GM04504 (cell line): Measurements from ENCODE around the gene COL8A1.
"Not testable (repeated sequence)": the region's sequence is repeated elsewhere in the genome, so short reads cannot be mapped to it uniquely, and the experiment has no call there.

Experiments used
- DNase-seq: peaks from one replicate; pipeline ENCODE4 v3.0.0-alpha.2; 2012; ENCODE audit warnings: low read depth

Gene COL8A1

DNA sequence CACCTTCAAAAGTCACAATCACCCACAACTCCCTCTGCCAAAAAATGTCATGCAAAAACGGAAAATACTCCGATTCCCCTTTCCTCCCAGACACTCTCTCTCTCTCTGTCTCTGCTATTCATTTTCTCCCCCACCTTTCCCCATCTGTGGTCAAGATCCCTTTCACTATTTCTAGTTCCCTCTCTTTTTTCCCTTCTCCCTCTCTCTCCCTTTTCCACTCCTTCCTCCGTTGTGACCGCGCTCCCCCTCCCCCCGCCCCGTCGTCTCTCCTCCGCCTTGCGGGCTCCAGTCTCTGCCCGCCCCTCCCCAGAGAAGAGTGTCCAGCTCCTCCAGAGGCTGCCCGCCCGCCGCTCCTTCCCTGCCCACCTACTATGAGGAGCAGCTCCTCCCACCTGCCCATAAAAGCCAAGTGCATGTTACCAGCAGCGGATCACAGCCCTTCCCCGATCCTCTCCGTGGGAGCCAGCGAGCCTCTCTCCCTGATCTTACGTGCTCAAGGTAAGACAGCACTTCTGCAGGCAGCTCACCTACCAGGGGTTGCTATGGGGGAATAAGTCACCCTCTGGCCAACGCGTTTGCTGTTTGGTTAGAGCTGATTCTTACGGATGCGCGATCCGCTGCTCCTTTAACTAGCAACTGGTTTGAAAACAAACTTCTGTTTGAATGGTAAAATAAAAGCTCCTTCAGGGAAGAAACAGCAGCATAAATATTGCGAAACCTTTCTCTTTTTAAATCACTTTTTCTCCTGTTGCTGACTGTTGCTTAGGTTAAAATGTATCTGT is at the start of gene COL8A1:
TSS of gene COL8A1 (plus strand) at position 428 of the 782 bp plus-strand sequence. CDS start 152,089 bp downstream, outside the sequence.
- peak; percentile 81 for DNase-seq

DNA sequence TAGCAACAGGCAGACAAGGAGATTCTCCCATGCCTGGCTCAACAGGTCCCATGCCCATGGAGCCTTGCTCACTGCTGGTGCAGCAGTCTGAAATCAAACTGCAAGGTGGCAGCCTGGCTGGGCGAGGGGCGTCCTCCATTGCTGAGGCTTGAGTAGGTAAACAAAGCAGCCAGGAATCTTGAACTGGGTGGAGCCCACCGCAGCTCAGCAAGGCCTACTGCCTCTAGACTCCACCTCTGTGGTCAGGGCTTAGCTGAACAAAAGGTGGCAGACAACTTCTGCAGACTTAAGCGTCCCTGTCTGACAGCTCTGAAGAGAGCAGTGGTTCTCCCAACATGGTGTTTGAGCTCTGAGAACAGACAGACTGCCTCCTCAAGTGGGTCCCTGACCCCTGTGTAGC is 49.2 kb upstream of the COL8A1 start:
- DNase-seq = not testable (repeated sequence)

DNA sequence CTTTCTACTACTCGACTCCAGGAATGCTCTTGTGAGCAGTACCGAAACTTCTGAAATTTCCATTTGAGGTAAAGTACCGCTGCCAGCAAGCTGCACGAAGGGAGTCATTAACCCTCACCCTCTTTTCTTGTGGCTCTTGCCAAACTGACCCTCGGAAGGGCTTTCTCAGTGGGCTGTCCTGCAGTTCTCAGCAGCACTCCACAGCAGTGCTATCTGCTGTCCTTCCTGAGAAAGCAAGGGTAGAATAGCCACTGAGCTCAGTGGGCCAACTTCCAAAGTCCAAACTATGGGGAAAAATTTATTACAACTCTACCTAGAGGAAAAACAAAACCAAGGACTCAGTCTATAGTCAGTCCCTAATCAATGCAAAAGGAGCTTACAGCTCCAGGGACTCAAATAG is 38.5 kb upstream of the COL8A1 start:
- DNase-seq = no peak

DNA sequence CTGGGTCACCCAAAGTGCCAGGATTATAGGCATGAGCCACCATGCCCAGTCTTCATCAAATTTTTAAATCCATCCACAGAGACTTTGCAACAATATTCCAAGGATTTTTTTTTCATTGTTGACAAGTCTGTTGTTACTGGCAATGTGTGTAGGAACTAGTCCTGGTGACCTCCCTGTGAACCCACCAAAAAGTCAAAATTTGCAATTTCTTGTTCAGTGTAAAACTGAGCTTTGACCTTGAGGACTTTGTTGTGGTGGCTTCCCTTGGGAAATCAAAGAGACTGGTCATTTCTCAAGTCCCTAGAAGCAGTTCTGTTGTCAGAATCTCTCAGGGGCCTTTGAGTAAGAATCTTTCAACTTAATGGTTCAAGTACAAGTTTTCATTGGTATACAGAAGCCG is 36.9 kb upstream of the COL8A1 start:
- DNase-seq = no peak

DNA sequence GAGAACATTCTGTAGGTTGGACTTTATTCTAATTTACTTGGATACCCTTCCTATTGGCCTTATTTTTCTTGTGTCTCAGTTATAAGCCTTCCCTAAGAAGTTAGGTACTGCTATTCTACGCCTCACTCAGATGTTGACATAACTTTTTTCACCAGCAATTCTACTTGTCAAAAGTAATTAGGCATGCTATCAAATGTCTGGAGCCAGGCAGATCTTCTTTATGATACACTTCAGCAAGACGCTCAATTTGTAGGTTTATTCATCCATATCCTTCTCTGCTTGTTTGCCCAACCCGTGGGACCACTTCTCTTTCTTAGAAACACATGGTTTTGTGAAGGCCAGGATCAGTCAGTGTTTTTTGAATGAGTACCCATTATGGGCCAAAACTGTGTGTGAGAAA is 36.2 kb upstream of the COL8A1 start:
- DNase-seq = no peak

DNA sequence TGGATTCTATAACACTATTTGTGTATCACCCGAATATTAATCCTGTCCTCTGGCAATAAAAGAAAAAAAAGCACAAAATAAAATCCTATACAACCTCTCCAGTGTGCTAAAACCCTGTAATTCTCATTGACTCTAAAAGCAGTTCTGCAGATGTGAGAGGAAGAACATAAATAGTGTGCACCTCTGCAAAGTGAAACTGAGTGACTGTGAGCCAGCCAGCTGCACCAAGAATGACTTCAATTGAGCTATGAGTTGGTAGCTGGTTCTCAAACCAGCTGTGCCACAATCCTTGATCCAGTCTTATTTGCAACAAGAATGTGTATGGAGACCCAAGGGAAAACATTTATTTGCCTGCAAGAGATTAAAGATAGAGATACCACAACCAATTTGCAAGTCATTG is 31.2 kb upstream of the COL8A1 start:
- DNase-seq = no peak

DNA sequence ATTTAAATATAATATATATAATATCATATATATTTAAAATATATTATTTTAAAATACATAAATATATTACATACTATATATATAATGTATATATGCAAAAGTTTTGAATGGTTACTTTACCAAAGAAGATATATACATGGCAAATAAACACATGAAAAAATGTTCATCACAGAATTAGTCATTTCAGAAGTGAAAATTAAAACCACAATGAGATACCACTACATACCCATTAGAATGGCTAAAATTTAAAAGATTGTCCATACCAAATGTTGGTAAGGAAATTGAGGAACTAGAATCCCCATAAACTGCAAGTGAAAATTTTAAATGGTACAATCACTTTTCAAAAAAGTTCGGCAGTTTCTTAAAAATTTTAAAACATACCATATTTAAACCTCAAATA is 23.6 kb upstream of the COL8A1 start:
- DNase-seq = no peak

DNA sequence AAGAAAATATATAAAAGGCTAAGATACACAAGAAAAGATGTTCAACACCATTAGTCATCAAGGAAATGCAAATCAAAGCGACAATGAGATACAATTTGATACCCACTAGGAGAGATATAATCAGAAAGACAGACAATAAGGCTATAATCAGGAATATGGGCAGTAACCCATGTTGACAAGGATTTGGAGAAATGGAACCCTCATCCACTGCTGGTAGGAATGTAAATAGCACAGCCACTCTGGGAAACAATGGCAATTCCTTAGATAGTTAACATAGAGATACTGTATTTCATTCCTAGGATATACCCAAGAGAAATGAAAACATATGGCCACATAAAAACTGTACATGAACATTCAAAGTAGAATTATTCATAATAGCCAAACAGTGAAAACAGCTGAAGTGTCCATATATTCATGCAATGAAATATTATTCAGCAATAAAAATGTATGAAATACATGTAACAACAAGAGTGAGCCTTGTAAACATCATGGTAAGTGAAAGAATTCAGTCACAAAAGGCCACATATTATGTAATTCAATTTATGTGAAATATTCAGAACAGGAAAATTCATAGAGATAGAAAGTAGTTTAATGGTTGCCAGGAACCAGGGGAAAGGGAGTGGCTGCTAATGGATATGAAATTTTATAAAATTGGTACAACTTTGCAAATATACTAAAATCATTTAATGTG is 18.2 kb upstream of the COL8A1 start:
- no peak for DNase-seq

DNA sequence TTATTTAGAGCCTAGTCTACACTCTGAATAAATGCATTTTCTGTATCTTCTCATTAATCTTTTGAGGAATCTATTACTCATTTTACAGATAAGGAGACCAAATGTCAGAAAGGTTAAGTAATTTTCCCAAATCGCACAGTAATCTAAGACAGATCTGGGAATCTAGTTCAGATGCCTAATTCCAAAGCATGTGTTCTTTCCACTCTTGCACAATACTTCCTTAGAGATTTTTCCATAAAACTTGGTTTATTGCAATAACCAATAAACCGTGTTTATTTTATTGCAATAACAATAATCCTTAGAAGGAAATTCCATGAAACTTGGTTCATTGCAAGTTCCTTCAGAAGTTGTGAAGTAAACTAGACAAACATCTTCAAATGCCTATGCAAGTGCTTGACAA is 17.4 kb upstream of the COL8A1 start:
- DNase-seq = no peak

DNA sequence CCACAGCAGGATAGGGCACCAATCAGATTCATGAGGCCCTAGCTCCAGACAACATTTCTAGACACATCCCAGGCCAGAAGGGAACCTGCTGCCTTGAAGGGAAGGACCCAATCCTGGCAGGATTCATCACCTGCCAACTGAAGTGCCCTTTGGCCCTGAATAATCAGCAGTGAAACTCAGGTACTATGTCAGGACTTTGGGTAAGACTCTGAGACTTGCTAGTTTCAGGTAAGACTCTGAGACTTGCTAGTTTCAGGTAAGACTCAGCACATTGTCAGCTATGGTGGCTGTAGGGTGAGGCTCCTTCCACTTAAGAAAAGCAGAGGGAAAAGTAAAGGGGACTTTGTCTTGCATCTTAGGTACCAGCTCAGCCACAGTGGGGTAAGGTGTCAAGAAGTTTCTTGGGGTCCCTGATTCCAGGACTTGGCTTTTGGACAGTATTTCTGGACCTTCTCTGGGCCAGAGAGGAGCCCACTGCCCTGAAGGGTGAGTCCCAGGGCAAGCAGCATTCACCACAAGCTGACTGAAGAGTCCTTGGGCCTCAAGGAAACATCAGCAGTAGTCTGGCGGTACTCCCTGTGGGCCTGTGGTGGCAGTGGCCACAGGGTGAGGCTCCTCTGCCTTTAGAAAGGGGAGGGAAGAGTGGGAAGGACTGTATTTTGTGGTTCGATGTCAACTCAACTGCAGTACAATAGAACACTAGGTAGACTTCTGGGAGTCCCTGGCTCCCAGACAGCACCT is 13.7 kb upstream of the COL8A1 start:
- DNase-seq = no peak

DNA sequence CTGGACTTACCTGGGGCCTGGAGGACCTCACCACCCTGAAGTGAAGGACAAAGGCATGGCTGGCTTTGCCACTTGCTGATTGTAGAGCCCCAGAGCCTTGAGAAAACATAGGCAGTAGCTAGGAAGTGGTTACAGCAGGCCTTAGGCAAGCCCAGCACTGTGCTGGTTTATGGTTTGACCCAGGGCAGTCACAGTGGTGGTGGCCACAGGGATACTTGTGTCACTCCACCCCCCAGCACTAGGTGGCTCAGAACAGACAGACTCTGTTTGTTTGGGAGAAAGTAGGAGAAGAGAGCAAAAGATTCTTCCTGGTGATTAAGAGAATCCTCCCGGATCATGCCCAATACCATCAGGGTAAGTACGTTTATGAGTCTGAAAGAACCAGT is 13.2 kb upstream of the COL8A1 start:
- no peak for DNase-seq

DNA sequence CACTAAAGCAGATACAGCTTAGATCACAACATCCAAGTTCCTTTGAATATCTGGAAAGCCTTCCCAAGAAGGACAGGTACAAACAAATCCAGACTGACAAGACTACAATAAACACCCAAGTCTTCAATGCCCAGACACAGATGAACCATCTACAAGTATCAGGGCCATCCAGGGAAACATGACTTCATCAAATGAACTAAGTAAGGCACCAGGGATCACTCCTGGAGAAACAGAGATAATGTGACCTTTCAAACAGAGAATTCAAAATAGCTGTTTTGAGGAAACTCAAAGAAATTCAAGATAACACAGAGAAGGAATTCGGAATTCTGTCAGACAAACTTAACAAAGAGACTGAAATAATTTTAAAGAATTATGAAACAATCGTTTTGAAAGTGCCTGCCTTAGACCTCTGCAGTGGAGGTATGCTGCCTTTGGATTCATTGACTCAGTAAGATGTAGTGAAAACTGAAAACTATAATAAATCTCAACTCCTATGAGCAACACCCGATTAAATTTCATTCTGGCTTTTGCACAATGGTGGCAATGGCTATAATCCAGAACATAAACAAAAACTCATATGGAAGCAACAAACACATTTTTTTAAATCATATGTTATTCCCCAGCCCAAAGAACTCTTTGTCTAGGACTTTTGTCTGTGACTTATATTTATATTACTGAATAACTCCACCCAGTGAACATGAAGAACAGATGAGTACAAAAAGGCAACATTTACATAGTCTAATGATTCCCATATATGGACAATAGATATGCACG is 12.6 kb upstream of the COL8A1 start:
- no peak for DNase-seq

DNA sequence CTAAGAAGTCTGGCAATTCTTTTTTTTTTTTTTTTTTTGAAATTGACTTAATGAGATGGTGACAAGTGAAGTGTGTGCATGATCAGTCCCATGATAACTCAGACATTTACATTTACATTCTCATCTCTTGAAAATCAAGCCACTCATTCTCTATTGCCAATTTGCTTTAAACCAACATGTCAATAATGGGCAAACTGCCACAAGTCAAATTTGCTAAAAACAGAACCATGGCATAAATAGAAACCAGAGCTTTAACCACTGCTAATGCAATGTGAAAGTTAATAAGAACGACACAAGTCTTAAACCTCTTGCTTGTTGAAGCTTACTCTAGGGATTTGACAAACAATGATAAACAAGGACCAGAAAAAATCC is 12.0 kb upstream of the COL8A1 start:
- DNase-seq = no peak

DNA sequence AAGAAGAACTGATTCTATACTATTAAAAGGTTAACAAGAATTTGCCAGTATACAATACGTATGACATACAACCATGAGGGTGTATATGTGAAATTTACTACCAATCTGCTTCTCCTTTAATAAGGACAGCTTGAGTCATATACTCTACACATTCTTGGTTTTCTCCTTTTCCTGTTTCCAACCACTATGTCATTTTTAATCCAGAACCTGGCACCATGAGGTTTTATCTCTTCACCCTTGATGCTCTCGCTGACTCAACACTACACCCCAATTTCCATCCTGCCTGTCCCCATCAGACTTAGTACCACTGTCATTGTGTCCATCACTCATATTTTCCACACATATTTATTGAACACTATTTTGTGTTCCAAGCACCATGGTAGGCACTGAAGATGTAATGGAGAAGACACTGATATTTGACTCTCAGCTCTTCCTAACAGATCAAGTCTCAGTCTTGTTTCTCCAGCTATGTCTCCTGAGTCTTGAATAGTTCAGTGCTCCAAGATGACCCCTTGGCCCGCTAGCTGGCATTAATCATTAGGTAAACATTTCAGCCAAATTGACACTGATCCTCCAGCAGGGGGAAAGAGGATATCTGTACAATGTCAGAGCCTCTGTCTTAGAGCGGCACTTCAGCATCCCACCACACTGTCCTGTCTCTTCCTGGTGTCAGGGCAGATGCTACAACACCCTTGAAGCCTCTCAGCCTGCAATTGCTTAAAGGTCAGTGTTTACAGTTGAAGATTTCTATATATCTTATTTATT is 11.2 kb upstream of the COL8A1 start:
- DNase-seq = no peak

DNA sequence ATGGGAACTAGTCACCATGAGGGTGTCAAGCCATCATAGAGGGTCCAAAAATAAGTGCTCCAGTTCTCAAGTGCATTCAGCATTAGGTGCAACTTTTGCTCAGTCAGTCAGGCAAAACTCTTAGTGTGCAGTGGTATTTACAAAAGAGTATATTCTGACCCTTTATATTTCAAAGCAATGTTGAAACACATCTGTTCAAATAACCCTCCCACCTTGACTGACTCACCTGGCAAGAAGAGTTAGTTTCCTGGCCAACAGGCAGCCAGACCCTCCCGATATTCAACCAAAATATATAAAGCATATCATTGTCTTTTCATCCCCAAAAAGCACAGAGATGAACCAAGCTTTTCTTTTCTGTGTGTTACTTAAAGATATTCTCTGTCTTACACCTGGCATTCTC is 7.6 kb upstream of the COL8A1 start:
- no peak for DNase-seq

DNA sequence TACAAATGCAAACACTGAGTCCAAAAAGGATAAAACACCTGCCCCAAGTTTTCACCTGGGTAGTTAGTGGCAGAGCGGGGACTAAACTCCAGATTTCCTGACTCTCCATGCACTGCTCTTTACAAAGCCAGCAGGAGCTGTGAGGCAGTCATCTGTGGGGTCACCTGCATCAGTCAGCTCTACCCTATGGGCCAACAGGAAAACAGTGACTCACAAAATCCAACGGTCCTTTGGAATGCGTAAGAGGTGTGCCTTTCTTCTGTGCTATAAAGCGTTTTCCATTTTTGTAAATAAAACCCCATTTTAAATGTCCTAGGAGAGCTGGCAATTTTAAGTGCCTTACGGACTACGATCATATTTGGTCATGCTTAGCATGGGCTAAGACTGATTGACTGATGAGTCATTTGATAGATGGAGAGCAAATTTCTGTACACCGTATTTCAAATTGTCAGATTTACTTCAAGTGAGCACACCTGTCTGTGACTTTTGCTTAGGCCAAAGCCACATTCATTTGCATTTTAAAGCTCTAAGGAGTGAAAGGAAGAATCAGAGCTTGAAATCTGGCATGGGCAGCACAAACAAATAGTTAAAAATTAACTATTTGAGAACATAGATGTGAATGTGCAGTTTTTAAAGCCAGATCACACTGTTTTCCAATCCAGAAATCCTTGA is 4.4 kb upstream of the COL8A1 start:
- DNase-seq = no peak

DNA sequence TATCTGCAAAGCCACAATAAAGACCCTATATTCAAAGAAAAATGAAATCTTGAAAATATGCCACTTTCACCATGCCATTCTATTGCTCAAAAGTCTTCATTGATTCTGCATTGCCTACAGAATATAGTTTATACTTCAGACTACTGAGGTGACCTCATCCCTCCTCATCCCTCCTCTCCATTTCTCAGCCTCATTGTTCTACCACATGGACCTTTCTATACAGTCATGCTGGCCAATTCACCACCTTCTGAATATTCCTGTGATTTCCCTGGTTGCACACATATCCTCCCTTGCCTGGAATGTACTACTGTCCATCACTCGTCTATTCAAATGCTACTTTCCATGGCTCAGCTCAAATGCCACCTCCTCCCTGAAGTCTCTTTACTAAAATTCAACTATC is 3.5 kb upstream of the COL8A1 start:
- DNase-seq = no peak

DNA sequence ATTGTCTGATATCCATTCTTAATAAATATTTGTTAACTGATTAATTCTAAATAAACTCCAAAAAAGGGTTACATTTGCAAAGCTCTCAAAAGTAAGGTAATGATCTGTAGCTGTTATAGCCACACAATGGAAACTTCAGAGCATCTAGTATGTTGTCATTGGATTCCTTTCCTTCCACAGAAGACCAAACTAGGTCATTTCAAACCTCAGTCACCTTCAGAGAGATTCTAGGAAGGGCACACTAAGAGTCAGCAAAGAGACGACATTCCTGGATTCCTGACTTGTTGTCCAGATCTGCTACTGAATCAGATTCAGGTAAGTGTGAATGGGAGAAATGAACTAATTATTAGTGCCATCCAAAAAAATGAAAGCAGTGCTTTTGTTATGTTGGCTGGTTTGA is 3.0 kb upstream of the COL8A1 start:
- no peak for DNase-seq

DNA sequence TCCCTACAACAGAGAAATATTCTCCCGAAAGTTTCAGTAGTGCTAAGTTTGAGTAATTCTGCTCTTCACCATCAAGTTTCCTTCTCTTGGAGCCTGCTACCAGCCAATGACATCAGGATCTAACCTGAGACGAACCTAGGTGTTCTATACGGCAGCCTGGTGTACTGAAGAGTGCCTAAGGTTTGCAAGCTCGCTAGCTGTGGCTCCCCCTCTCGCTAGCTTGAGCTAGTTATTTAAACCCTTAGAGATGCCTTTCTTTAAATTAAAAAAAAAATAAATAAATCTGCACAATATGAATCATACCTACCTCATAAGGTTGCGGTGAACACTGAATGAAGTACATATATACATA is 1.4 kb upstream of the COL8A1 start:
- DNase-seq = no peak

DNA sequence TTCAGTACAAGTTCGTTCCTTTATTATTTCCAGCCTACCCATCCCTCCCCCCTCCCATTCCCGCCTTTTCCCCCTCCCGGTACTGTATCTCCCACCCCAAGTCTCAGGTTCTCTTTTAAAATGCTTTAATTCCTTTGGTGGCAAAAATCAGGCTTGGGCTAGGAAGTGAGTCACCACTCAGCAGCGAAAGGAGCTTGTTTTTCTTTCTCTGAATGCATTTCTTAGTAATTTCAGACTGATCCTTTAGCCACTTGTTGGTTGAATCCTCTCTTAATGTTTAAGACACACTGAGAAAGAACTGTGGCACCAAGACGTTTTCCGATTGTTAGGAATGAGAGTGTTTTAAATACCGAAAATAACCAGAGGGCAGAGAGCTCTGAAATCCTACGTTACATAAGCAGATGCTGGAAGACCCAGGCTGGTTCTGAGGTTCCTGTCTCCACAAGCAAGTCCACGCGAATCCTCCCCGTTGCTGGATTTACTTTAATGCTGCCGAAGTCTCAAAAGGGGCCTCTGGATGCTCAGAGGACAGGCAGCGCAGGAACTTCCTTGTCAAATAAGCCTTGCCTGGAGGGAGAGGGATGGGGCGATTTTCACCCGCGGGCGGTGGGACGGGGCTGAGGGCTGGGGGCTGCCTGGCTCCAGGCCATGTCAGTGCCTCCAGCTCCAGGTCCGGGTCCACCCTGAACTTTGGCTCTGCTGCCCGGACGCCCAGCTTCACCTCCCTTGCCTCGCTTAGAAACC is 854 bp upstream of the COL8A1 start:
- no peak for DNase-seq
